Activated CD4-positive, alpha-beta T cell treated with anti-CD3 and anti-CD28 coated beads, Interleukin-2, amount 50 U/mL, for 1 hour (primary cell): ENCODE data around the gene FHAD1.

Experiments used
- DNase-seq: peaks from one replicate; pipeline ENCODE4 v3.0.0-alpha.2; 2020

The FHAD1 gene

GRCh38 chr1:15444468-15445389, 197.7 kb downstream of the FHAD1 start:
- no peak for DNase-seq

- DNase-seq, result no peak
These were observed 198.5 kb downstream of the FHAD1 start for GRCh38 chr1:15445390-15446122.

- DNase-seq, result no peak
These were observed 199.2 kb downstream of the FHAD1 start for GRCh38 chr1:15446212-15446611.
